HG03354 (cell line): ENCODE measurements around the gene C16orf74.

Source experiments
- ATAC-seq: cut with Tn5 transposase; IDR thresholded peaks from one replicate; pipeline ENCODE4 v1.9.1; 2021; ENCODE audit warnings: mild to moderate bottlenecking; ENCODE audit not compliant: unreplicated experiment, poor library complexity, severe bottlenecking

Gene C16orf74

DNA sequence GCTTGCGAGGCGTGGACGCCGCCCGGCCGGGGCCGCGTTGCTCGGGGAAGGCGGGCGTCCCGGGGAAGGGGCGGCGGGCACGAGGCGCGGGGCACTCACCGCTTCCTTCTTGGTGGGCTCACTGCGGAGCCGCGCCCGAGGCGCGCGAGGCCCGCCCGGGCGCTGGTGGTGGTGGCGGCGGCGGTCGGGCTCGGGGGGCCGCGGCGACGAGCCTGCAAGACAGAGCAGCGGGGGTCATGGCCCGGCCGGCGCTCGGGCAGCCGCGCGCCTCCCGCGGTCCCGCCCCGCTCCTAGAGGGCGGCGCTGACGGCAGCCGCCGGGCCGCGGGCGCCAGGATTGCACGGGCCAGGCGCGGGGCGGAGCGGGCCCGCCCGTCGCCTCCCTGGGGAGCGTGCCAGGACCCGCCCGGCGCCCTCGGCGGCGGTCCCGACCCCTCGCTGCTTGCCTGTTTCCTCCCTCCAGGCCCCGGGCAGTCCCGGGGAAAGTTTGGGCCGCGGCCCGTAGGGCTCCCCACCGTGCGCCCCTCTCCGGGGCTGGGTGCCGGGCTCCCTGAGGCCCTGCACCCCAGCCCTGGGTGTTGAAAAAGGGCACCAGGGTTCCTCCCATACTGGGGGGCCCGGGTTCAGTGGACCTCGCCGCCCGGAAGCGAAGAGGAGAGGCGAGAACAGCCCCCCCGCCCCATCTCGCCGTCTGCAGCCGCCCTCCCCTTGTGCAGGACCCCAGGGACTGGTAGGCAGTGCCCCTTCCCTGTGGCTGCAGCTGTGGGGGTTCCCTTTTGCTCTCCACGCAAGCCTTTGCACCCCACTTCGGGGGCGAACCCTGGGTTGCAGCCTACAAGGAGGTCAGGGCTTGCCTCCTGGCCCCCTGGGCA lies at the start of gene C16orf74:
Gene C16orf74, minus strand, starts transcription at position 270 of the 871 bp plus-strand sequence. CDS start 15,879 bp downstream, outside the sequence.
- peak; percentile 45 for ATAC-seq

DNA sequence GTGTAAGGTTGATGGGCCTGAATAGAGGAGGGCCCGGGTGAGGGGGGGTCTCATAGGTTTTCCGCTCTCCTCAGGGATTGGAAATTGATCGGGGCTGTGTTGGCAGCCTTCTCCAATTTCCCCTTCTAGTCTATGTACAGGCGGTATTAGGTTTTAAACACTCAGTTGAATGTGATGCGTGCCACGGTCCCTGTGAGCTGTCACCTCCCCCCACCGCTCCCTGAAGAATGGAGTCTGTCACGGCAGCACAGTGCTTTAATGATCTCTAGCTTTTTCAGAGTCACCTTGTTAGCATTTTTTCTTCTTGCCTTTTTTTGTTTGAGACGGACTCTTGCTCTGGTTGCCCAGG lies 49.4 kb upstream of the C16orf74 start:
- ATAC-seq, result no peak

DNA sequence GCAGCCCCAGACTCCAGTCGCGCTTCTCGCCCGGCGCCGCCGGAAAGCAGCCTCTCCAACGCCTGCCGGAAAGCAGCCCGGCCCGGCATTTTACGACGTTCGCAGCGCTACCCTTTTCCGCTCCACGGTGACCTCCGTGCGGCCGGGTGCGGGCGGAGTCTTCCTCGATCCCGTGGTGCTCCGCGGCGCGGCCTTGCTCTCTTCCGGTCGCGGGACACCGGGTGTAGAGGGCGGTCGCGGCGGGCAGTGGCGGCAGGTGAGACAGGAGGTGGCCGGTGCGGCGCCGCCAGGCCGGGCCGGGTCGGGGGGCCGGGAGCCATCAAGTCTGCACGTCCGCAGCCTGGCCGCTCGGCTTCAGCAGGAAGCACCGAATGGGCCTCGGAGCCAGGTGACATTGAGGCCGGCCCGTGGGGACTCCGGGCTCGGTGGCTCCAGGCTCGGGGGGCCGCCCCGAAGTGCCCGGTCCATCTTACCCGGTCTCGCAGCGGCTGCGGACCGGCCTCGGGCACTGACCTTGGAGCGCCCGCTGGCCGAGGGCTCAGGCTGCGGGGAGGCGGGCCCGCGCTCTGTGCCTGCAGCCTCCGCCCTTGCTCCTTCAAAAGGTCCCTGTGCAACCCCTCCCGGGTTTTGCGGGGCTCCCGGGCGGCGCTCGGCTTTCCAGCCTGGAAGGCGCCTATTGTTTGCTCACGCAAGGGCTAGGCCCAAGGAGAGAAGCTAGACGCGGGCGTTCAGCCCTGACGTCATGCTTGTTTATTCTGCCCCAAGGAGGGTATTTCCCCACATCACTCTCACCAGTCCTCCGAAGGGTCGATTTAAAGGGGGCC lies 48.8 kb upstream of the C16orf74 start, which contains the start of the genes COX4I1 and EMC8:
Gene COX4I1, plus strand, starts transcription at position 199 of the 824 bp plus-strand sequence. CDS start 1,511 bp downstream, outside the sequence.
Gene EMC8, minus strand, starts transcription at position 48 of the 824 bp plus-strand sequence. CDS start 249 bp downstream, outside the sequence.
- peak; percentile 83 for ATAC-seq

DNA sequence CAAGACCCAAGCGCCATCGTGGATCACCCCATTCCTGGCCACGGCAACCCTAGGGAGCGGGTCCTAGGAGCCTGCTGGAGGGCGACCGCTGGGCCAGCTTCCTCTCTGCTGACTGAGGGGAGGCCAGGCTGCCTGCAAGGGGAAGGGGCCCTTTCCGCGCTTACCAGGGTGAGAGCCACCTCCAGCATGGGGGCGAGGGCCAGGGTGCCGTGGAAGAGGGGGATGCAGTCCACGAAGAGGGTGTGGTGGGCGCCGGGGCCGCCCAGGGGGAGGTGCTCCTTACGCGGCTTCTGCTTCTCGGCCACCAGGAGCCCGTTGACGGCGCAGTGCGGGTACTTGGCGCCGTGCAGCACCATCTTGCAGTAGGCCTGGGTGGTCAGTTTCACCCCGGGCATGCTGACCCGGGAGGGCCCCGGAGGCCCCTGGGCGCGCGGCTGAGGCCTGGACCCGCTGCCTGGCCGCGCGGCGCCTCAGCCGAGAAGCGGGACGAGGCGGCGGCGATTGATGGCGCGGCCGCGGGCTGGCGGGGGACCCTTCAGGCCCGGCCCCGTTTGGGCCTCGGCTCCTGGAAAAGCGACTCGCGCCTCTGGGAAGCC lies 48.1 kb upstream of the C16orf74 start:
- ATAC-seq, result peak; percentile 33

DNA sequence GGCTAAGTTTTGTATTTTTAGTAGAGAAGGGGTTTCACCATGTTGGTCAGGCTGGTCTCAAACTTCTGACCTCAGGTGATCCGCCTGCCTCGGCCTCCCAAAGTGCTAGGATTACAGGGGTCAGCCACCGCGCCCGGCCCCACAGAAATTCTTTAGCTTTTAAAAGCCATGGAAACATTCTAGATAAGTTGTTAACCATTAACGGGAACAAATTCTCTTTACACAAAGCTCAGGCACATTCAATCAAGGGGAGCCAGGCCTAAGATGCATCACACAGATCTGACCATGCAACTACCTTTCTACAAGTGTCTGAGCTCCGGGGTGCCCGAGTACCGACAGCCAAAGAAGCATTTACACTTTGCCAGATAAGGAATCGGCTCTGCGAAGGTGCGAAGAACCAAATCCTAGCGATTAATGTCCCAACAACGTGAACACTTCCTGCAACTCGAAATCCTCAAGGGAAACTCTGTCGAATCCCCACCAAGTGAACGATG lies 47.4 kb upstream of the C16orf74 start:
- no peak for ATAC-seq

DNA sequence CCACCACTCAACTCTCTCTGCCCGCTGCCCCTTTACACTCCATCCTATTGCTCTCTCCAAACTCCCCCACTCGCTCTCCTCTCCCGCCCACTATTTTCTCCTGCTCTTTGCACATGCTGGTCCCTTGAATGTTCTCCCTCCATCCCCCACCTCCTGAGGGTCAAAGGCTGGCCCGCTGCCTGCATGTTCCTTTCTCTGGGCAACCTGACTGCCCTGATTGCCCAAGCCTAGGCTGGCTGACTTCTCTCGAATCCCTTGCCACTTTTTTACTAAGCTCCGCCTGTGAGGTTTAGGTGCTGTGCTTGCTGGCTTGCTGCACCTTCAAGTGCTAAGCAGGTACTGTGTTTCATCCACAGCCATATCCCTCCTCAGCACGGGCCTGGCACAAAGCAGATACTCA lies 45.7 kb upstream of the C16orf74 start:
- no peak for ATAC-seq

DNA sequence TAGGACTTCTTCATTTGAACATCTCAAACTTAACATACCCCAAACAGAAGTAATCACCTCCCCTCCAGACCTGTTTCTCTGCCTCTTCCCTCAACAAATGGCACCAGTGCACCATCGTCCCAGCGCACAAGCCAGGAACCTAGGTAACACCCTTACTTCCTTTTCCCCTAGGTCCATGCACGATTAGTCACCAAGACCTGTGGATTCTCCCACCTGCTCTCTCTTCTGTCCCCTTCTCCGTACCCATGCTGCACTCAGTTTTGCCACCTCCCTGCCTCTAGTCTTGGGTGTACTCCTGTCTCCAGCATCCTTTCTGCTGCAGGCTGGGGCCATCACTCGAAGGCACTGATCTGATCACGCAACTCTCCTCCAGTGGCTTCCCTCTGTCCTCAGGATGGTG lies 45.3 kb upstream of the C16orf74 start:
- ATAC-seq, result no peak

DNA sequence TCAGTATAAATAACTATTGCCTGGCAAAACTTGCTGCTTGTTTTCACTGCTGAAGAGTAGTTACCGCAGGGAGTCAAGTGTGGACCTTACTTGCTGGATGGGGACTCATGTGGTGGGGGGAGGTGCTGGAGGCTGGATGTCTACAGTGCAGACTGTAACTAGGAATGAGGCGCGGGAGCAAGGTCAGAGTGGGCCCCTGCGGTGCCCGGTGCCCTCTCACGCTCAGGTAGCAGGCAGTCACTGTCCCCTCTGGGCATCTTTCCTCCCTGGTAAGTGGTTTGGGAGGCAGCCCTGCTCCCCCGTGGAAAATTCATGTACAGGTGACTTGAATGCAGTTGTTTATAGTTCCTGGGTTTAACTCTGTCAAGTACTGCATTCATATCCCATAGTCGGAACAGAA lies 43.8 kb upstream of the C16orf74 start:
- ATAC-seq, result no peak

DNA sequence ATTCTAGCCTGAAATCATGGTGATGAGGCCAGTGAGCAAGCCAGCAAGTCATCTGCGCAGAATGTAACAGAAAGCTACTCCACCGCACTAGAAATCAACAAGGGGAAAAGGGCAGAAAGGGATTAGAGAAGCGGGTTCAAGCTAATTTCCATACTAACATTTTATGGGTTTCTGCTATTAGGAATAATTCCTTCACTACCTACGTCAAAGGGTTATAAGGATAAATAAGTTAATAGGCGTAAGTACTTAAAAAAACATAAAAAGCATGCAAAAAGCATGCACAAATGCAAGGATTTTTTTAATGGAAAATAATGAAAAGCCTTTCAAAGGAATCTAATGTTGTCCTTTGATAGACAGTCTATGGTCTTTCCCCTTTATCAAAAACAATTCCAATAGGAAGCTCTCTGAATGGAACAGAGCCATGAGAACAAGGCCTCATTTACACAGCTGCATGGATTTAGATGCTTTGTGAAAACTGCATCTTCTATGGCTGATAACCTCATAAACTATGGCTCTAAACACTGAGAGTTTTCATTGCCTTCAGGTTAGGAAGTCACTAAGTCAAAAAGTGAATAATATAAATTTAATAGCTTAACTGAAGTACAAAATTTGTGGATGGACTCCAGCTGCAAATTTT lies 42.9 kb upstream of the C16orf74 start:
- ATAC-seq, result no peak

DNA sequence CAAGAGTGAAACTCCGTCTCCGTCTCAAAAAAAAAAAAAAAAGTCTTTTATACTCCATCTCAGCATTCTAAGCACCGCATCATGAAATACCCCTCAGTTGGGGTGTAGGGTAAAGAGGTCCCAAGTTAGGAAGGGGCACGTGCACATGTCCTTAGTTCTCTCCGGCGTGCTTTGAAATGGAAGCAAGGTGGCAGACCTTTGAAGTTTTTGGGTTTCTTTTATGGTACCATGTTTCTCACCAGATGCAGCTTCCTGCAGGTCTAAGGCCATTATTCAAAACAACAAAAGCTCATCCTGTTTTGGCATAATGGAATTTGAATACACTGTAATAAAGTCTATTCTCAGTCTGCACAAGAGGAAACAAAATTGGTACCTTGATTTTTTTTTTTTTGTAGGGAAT lies 38.9 kb upstream of the C16orf74 start:
- no peak for ATAC-seq

DNA sequence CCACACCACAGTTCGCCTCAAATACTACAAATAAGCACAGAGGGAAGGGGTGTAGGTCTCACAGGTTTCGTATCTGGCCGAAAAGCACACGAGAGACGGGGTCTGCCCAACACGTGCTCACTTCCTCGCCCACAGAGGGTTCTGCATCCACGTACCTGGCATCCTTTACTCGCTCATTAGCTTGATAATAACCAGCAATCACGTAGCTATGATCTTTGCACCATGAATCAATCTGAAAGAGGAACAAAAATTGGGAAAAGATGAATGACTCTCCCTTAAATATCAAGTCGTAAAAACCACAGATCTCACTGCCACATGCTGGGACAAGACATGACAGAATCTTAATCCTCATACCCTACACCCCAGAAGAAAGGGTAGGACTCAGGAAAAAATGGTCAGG lies 37.9 kb upstream of the C16orf74 start:
- no peak for ATAC-seq

DNA sequence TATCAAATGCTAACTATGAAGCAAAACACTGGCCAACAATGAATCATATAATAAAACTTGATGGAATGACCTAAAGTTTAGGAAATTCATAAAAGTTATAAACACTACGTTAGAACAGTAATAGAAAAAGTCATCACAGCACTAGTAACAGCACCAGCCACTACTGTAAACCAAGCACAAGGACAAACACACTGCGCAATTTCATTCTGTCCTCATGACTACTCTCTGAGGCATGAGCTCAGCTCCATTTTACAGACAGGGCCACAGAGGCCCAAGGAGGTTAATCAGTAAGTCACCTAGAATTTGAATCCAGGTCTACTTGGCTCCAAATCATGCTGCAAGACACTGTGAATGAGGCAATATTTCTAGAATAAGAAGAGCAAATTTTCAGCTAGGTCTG lies 35.0 kb upstream of the C16orf74 start:
- no peak for ATAC-seq

DNA sequence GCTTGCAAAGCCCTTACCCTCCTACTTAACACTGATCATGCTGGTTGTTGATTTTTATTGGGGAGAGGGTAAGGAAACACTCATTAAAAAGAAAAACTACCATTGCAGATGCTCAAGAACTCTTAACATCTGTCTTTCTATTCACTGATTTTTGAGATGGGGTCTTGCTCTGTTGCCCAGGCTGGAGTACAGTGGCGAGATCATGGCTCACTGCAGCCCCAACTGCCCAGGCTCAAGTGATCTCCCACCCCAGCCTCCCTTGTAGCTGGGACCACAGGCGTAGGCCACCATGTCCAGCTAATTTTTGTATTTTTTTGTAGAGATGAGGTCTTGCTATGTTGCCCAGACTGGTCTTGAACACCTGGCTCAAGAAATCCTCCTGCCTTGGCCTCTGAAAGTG lies 33.9 kb upstream of the C16orf74 start:
- no peak for ATAC-seq

DNA sequence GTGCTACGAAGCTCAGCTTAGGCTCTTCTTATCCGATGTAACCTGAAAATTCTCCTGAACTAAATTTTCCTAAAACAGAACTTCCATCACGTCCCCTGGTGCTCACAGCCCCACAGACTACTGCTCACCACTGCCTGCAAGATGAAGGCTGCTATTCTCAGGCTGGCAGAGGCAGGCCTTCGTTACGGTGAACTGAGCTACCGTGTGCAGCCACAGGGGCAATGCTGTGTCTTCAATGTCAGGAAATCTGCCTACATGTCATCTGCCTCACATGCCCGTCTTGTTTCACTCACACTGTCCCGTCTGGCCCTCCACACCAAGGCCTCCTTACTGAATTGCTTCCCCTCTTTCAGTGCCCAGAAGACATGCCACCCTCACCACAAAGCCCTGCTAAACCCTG lies 32.5 kb upstream of the C16orf74 start:
- no peak for ATAC-seq

DNA sequence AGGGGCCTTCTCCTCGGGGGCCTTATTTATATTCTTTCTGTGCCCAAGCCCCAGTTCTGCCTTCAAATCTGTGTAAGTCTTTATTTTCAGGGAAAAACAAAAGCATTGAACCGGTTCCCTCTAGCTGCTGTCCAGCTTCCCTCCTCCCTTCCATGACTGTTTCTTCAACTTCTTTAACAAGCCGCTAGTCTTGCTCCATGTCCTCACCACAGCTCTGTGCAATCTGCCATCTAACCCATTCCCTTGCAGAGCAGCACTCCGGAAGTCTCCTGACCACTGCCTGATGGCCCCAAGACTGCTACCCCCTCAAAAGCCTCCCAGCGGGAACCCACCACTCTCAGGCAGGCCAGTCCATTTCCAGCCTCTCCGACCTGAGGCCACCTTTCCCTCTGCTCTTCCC lies 31.6 kb upstream of the C16orf74 start:
- no peak for ATAC-seq

DNA sequence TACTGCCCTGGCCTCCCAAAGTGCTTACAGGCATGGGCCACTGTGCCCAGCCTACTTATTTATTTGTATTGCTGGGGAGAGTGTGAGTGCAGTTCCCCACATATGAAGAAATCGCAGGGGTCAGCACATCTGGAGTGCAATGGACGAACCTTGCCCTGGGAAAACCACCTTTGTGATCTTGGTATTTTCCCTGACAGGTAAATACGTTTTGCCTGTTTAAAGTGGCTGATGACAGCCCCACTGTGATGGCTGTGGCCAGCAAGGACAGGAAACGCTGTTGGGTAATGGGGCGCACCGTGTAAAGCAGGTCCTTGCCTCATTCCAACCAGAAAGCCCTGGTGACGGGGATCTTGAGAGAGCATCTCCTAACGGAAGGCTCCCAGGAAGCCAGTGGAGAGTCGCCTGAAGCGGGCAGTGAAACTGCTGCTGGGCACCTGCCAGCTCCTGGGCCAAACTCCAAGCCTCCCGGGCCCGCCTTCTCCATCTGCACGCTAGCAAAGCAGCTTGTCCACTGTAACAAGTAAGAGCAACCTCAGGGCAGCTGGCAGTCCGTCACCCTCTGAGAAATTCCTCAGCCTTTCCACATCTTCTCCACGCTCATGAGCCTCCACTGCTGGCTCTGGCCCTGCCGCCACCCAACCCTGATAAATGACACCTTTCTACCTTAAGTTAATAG lies 30.9 kb upstream of the C16orf74 start:
- no peak for ATAC-seq

DNA sequence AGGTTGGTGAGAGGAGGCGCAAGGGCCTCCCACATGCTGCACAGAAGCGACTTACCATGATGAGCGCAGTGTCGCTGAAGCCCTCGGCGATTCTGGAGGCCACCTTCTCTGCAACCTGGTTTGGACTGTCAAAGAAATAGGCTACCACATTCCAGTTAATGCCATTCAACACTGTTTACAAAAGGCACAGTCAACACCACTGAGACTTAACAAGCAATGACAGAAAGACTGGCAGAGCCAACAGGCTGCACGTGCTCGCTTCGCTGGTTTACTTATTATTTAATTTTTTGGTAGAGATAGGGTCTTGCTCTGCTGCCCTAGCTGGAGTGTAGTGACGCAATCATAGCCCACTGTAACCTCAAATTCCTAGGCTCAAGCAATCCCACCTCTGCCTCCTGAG lies 30.3 kb upstream of the C16orf74 start:
- no peak for ATAC-seq

DNA sequence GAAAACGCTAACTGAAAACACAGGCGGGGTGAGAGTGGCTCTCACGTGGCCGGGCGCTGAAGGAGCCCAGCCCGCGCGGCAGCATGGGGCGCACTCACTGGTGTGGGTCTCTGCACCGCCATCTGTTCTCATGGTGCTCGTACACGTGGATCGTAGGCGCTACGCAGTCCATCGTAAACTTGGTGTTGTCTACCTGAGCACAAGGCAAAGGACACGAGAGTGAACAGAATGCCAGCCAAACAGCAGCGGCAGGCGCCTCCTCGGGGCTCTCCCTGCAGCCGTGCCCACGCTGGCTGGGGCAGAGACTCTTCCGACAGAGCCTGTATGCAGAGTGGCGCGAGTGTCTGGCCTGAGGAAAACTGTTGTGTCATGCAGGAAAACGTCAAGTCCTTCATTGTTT lies 29.4 kb upstream of the C16orf74 start:
- ATAC-seq, result no peak

DNA sequence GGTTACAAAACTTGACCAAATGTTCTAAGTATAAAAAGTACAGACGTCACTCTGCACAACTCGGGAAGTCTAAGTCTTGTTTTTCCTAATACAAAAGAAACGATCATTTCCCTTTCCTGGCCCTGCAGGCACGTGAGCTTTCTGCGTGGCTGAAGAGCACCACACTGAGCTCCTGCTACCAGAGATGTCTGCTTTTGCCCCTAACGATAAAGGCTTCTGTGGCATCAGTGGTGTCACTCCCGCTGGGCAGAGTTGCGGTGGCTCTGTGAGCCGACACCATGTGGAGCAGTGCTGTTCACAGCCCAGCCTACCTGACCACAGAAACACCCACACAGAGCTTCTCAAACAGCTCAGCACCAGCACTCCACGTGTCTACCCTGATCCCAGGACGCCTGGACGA lies 28.0 kb upstream of the C16orf74 start:
- ATAC-seq, result no peak
